Measurements from ENCODE around the gene PIP5K1A.
"Not testable (repeated sequence)": the region's sequence is repeated elsewhere in the genome, so short reads cannot be mapped to it uniquely, and the experiment has no call there.

The PIP5K1A gene

GRCh38 chr1:151198254-151199127, at the start of gene PIP5K1A:
TSS of gene PIP5K1A (plus strand) at chr1:151198552. CDS start at chr1:151198997, 445 bp downstream.
- DNase-seq: peak; percentile 97

GRCh38 chr1:151156515-151156819, 41.9 kb upstream of the PIP5K1A start, which contains the start of gene TNFAIP8L2:
TSS of gene TNFAIP8L2 (plus strand) at chr1:151156649. CDS start at chr1:151158698, 2,049 bp downstream.
- no peak for DNase-seq

- no peak for DNase-seq
These were observed 41.3 kb upstream of the PIP5K1A start for GRCh38 chr1:151157067-151157531.

- DNase-seq: no peak
These were observed 40.0 kb upstream of the PIP5K1A start for GRCh38 chr1:151158326-151158725.

GRCh38 chr1:151158751-151159251, 39.6 kb upstream of the PIP5K1A start:
- no peak for DNase-seq

- no peak for DNase-seq
These were observed 39.0 kb upstream of the PIP5K1A start for GRCh38 chr1:151159373-151159772.

GRCh38 chr1:151164732-151165280, 33.5 kb upstream of the PIP5K1A start:
- DNase-seq: no peak

GRCh38 chr1:151165281-151165737, 33.0 kb upstream of the PIP5K1A start:
- DNase-seq: no peak

- peak; percentile 96 for DNase-seq
These were observed 32.4 kb upstream of the PIP5K1A start, which contains the start of the genes LYSMD1 and SCNM1 for GRCh38 chr1:151165738-151166504. TSS of gene LYSMD1 (minus strand) at chr1:151165902. CDS start at chr1:151165258, 644 bp downstream. TSS of gene SCNM1 (plus strand) at chr1:151166144. CDS start at chr1:151166153, 9 bp downstream.

GRCh38 chr1:151166505-151166956, 31.8 kb upstream of the PIP5K1A start:
- DNase-seq: peak; percentile 53

GRCh38 chr1:151167116-151167515, 31.2 kb upstream of the PIP5K1A start:
- DNase-seq: no peak

- DNase-seq: no peak
These were observed 27.2 kb upstream of the PIP5K1A start for GRCh38 chr1:151171190-151171589.

GRCh38 chr1:151175041-151175741, 23.2 kb upstream of the PIP5K1A start:
- no peak for DNase-seq

- no peak for DNase-seq
These were observed 22.5 kb upstream of the PIP5K1A start, which contains the start of gene TMOD4 for GRCh38 chr1:151175863-151176262. TSS of gene TMOD4 (minus strand) at chr1:151175981. CDS start at chr1:151174875, 1,106 bp downstream.

- DNase-seq: no peak
These were observed 21.8 kb upstream of the PIP5K1A start for GRCh38 chr1:151176514-151177045.

GRCh38 chr1:151184211-151184610, 14.1 kb upstream of the PIP5K1A start:
- DNase-seq: no peak

GRCh38 chr1:151187205-151187604, 11.1 kb upstream of the PIP5K1A start:
- no peak for DNase-seq

- not testable (repeated sequence) for DNase-seq
These were observed 9.7 kb upstream of the PIP5K1A start for GRCh38 chr1:151188667-151189066.

- DNase-seq: peak; percentile 80
These were observed 8.5 kb upstream of the PIP5K1A start, which contains the start of gene VPS72 for GRCh38 chr1:151189637-151190445. TSS of gene VPS72 (minus strand) at chr1:151190197. CDS start at chr1:151190121, 76 bp downstream.

GRCh38 chr1:151192047-151192446, 6.3 kb upstream of the PIP5K1A start:
- DNase-seq: no peak

- no peak for DNase-seq
These were observed 5.0 kb upstream of the PIP5K1A start for GRCh38 chr1:151193304-151193703.

All from amniotic stem cell (primary cell).